ENCODE results near the gene DOLK. TPM values are rescaled to one million over a fixed set of nuclear protein-coding genes. Genes with fewer than 3 reads are reported as not detected.

Gene DOLK
- 28.7 and 40.1 TPM in 2 replicates for total RNA-seq

GRCh38 chr9:128947527-128948301 is at the start of gene DOLK, which contains the start of gene NUP188:
TSS of gene DOLK (minus strand) at chr9:128947603. CDS start at chr9:128947303, 300 bp downstream.
TSS of gene NUP188 (plus strand) at chr9:128947699. CDS start at chr9:128947720, 21 bp downstream.

DNA sequence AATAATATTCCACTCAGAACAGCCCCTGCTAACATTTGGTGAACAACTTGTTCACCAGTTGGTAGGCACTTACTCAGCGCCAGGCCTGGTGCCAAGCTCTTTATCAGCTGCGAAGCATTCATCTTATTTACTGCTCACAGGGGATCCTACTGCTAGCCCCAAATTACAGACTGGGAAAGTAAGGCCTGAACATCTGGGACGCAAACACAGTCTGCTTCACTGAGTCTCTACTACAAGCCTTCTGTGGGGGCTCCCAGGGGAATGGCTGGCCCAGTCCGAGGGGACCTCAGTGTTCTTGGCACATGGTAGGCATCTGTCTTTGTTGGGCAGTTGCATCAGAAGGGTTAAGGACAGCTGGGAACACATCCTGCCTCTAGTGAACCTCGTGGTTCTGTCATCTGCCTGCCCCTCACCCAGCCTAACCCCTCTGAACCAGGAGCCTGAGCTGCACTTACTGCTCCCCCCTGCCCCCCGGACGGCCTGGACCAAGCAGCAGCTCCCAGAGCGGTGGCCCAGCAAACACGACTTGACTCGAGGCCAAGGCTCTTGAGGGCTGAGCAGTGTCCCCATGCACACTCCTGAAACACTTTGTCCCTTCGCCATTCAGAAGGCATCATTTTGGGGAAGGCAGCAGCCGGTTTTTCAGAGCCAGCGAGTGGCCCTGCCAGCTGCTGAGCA is 26.9 kb downstream of the DOLK start, which contains the start of gene PHYHD1:
Gene PHYHD1 (plus strand): TSS at position 602 of the 678 bp plus-strand sequence. CDS start 1,342 bp downstream, outside the sequence.

Other genes starting within 250 kb of the DOLK start
- gene PKN3, start 245.1 kb downstream of the DOLK start, total RNA-seq: 0.55 and 0.85 TPM in 2 replicates
- 25.1 and 30.2 TPM in 2 replicates for gene ZDHHC12, start 223.5 kb downstream of the DOLK start, total RNA-seq
- 15.5 and 20.5 TPM in 2 replicates for gene ZER1, start 175.7 kb downstream of the DOLK start, total RNA-seq
- gene TBC1D13, start 160.3 kb downstream of the DOLK start, total RNA-seq: 6.8 and 10.2 TPM in 2 replicates
- gene ENDOG, start 129.1 kb downstream of the DOLK start, total RNA-seq: 15.4 and 17.8 TPM in 2 replicates
- gene SPOUT1, start 117.8 kb downstream of the DOLK start, total RNA-seq: 7.0 and 12.3 TPM in 2 replicates
- gene KYAT1, start 65.7 kb downstream of the DOLK start, total RNA-seq: 5.3 and 5.9 TPM in 2 replicates
- gene LRRC8A, start 65.5 kb downstream of the DOLK start, total RNA-seq: 19.9 and 30.4 TPM in 2 replicates
- gene PHYHD1, start 26.6 kb downstream of the DOLK start, total RNA-seq: 6.4 and 7.6 TPM in 2 replicates
- gene NUP188, start 96 bp upstream of the DOLK start, total RNA-seq: 19.8 and 23.4 TPM in 2 replicates
- 25.3 and 29.2 TPM in 2 replicates for gene SH3GLB2, start 80.7 kb upstream of the DOLK start, total RNA-seq
- 22.7 and 23.0 TPM in 2 replicates for gene MIGA2, start 89.0 kb upstream of the DOLK start, total RNA-seq
- gene DOLPP1, start 133.5 kb upstream of the DOLK start, total RNA-seq: 5.7 and 6.9 TPM in 2 replicates
- 31.7 and 35.3 TPM in 2 replicates for gene CRAT, start 163.2 kb upstream of the DOLK start, total RNA-seq
- gene PTPA, start 163.8 kb upstream of the DOLK start, total RNA-seq: 103 and 129 TPM in 2 replicates
- 38.0 and 70.7 TPM in 2 replicates for gene IER5L, start 230.7 kb upstream of the DOLK start, total RNA-seq

All from smooth muscle cell of bladder (primary cell).